Activated CD4-positive, alpha-beta memory T cell treated with anti-CD3 and anti-CD28 coated beads for 36 hours (primary cell): Measurements from ENCODE around the gene SAMM50. TPM values are rescaled to one million over a fixed set of nuclear protein-coding genes. Genes with fewer than 3 reads are reported as not detected.
A peak's percentile ranks its signal among the peaks of the same experiment; 100 is the strongest.

Experiments used
- CTCF ChIA-PET: fragments of 350-600 bp; sonication (Branson Sonifier 250); formaldehyde crosslinking; loops from one replicate; lab custom pipeline; 2021; ENCODE audit warnings: antibody characterized with exemption, inconsistent platforms; lab: Charles Lee
- POLR2A ChIA-PET: fragments of 350-600 bp; sonication (Branson Sonifier 250); formaldehyde crosslinking; loops from one replicate; lab custom pipeline; 2021; ENCODE audit warnings: antibody characterized with exemption; lab: Charles Lee
- DNase-seq: peaks from one replicate; pipeline ENCODE4 v3.0.0-alpha.2; 2020
- H3K27ac Mint-ChIP-seq: one replicate; pipeline ENCODE4 v1.8.0; 2021; ENCODE audit warnings: mixed read lengths
- H3K27me3 Mint-ChIP-seq: one replicate; pipeline ENCODE4 v1.8.0; 2021; ENCODE audit warnings: mixed read lengths
- H3K36me3 Mint-ChIP-seq: one replicate; pipeline ENCODE4 v1.8.0; 2021; ENCODE audit warnings: mixed read lengths
- H3K4me1 Mint-ChIP-seq: one replicate; pipeline ENCODE4 v1.8.0; 2021; ENCODE audit warnings: low read depth, mixed read lengths
- H3K4me3 Mint-ChIP-seq: one replicate; pipeline ENCODE4 v1.8.0; 2021; ENCODE audit warnings: mild to moderate bottlenecking, mixed read lengths
- H3K9me3 Mint-ChIP-seq: one replicate; pipeline ENCODE4 v1.8.0; 2021; ENCODE audit warnings: mixed read lengths
- intact Hi-C: fragments of 100-400 bp; cut with micrococcal nuclease; formaldehyde crosslinking; loops from one replicate; pipeline ENCODE4 v1.15.1; 2023
- total RNA-seq, 2 experiments: library from RNA; stranded (reverse); gene quantifications; one replicate each; pipeline ENCODE4 v1.2.3, GENCODE V29; 2021

Gene SAMM50
- total RNA-seq, 2 experiments from 2014 or later: 41.9 to 42.9 TPM

DNA sequence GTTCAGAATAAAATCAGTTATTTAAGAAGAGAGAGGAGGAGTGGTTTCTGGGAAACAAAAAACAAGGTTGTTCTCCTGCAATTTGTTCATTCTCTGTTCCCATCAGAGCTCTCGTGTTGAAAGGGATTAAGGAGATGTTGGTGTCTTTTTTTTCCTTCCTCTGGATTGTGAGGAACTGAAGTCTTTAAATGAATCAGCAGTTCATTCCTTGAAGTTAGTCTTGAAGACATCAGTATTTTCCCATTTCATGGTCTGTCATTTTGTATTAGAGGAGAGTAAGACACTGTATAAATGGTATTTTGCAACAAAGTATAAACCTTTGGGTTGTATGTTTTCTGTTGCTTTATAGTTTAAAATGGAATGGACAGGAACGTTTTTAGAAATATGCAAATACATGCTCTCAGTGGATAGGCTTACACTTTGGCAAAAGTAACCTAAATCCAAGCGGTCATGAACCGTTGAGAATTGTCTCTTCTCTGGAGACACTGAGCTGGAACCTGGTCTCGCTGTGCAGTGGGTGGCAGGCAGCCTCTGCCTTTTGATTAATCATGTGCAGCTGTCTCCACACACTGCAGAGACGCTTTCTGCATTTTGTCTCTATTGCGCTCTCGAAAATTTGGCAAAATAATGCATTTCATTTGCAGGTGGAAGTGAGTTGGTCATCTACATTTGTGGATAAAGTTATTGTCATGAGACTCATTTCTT is 33.0 kb downstream of the SAMM50 start:
- H3K4me3 Mint-ChIP-seq: no peak overlapping the region
- no peaks in the 10 kb centered on the region for H3K4me1 Mint-ChIP-seq
- no peak for DNase-seq
- no peaks in the 10 kb centered on the region for H3K27me3 Mint-ChIP-seq
- intact Hi-C loops: no loop called here
- ChIA-PET CTCF (interaction anchor here (1.0 to 1.4 kb wide), 3 partner anchors 34 to 98 kb away, joined by 3 to 4 read pairs (median 3); no protein-coding TSS in a partner anchor), POLR2A (no interaction called here)
- H3K36me3 Mint-ChIP-seq: peaks cover 43% of the 10 kb centered on the region
- no peaks in the 10 kb centered on the region for H3K9me3 Mint-ChIP-seq
- H3K27ac Mint-ChIP-seq: no peak overlapping the region

DNA sequence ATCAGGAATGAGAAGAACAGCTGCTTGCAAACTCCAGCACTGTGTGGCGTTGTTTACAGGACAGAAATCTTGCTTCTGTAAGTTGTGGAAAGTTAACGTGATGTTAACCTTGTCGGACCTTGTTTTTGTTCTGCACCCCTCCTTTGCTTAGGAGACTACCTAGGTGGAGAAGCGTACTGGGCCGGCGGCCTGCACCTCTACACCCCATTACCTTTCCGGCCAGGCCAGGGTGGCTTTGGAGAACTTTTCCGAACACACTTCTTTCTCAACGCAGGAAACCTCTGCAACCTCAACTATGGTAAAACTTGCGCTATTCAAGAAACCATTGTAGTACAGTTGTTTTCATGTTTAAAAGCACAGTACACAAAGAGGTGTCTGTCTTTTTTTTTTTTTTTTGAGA is 33.7 kb downstream of the SAMM50 start:
- POLR2A ChIA-PET: no interaction called here
- H3K36me3 Mint-ChIP-seq: peaks cover 39% of the 10 kb centered on the region

DNA sequence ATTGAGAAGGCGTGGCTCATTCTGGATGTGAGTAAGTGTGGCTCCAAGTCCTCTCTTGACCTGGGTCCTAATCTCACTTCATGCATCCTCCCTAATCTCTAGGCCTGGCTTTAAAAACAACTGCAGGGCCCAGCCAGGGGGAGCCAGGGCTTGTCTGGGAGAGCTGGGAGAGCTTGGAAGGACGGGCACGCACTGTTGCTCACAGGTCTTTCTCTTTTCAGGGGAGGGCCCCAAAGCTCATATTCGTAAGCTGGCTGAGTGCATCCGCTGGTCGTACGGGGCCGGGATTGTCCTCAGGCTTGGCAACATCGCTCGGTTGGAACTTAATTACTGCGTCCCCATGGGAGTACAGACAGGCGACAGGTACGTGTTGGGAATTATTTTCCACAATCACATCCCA is 34.8 kb downstream of the SAMM50 start:
- POLR2A ChIA-PET: no interaction called here
- Mint-ChIP-seq H3K4me1 (peaks cover 7% of the 10 kb centered on the region), H3K27me3 (no peaks in the 10 kb centered on the region), H3K9me3 (no peaks in the 10 kb centered on the region), H3K4me3 (no peak overlapping the region), H3K27ac (no peak overlapping the region), H3K36me3 (peaks cover 41% of the 10 kb centered on the region)
- no peak for DNase-seq
- CTCF ChIA-PET: interaction anchor here (1.7 to 2.0 kb wide), 2 partner anchors 96 to 635 kb away, joined by 5 to 6 read pairs; no protein-coding TSS in a partner anchor
- intact Hi-C loops: loop anchor here (5.0 kb wide), 1 partner anchor 192 kb away; the partner anchor contains the start of gene PARVG

More for the DNA sequence above, 33.7 kb downstream of the SAMM50 start:
- H3K27me3 Mint-ChIP-seq: no peaks in the 10 kb centered on the region
- H3K4me3 Mint-ChIP-seq: no peak overlapping the region
- no peak for DNase-seq
- CTCF ChIA-PET: no interaction called here
- no peaks in the 10 kb centered on the region for H3K9me3 Mint-ChIP-seq
- intact Hi-C loops: no loop called here
- no peaks in the 10 kb centered on the region for H3K4me1 Mint-ChIP-seq
- H3K27ac Mint-ChIP-seq: no peak overlapping the region

DNA sequence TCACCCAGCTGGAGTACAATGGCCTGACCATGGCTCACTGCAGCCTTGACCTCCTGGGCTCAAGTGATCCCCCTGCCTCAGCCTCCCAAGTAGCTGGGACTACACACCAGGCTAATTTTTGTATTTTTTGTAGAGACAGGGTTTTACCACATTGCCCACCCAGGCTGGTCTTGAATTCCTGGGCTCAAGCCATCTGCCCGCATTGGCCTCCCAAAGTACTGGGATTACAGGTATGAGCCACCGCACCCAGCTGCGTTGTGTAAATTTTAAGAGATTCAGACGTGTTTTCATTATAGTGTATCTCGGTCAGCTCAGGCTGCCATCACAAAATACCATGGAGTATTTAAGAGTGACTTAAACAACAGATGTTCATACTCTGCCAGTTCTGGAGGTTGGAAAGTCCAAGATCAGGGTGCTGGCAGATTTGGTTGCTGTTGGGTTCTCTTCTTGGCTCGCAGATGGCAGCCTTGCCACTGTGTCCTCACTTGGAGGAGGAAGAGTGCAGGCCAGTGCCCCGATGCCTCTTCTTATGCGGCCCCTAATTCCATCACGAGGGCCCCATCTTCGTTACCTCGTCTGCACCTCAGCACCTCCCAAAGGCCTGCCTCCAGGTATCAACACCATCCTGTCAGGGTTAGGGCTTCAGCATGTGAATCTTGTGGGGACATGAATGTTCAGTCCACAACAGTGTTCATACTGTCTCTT is 36.2 kb downstream of the SAMM50 start:
- no peaks in the 10 kb centered on the region for H3K27me3 Mint-ChIP-seq
- H3K9me3 Mint-ChIP-seq: no peaks in the 10 kb centered on the region
- H3K27ac Mint-ChIP-seq: no peak overlapping the region
- no peak for DNase-seq
- ChIA-PET POLR2A (no interaction called here), CTCF (interaction anchor here (1.2 to 2.9 kb wide), 4 partner anchors 36 to 634 kb away, joined by 3 to 85 read pairs (median 10); partner anchors contain the start of gene SAMM50)
- peaks cover 18% of the 10 kb centered on the region for H3K4me1 Mint-ChIP-seq
- intact Hi-C loops: loop anchor here (5.0 kb wide), 1 partner anchor 191 kb away; the partner anchor contains the start of gene PARVG
- H3K4me3 Mint-ChIP-seq: no peak overlapping the region
- H3K36me3 Mint-ChIP-seq: peaks cover 40% of the 10 kb centered on the region

DNA sequence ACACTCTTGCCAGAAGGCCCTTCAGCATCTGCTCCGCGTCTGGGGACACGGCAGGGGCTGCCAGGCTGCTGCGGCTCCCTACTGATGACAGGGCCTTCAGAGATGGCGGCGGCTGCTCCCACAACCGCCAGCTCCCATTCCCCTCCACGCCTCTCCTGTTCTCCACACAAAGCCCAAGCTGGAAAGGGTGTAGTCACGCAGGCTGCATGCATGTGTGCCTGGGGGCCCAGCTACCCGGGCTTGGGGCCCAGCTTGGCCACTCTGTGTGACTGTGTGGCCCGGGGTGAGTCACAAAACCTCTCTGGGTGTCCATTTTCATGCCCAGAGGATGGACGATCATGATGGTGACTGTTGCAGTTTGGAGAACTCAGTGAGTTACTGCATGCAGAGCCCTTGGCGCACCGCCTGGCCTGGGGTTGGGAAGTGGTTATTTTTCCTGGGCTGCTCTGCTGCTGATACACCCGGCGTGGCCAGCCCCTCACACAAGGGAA is 37.1 kb downstream of the SAMM50 start:
- ChIA-PET CTCF (interaction anchor here (1.0 to 5.1 kb wide), 21 partner anchors 9 to 692 kb away, joined by 3 to 182 read pairs (median 8); partner anchors contain the start of genes PARVB, PARVG and SAMM50), POLR2A (interaction anchor here (0.8 kb wide), 1 partner anchor 9 kb away, joined by 3 read pairs; no protein-coding TSS in a partner anchor)
- intact Hi-C loops: loop anchor here (5.0 kb wide), 1 partner anchor 190 kb away; the partner anchor contains the start of gene PARVG
- H3K27me3 Mint-ChIP-seq: no peaks in the 10 kb centered on the region
- H3K36me3 Mint-ChIP-seq: peaks cover 33% of the 10 kb centered on the region
- H3K27ac Mint-ChIP-seq: no peak overlapping the region
- peaks cover 21% of the 10 kb centered on the region for H3K4me1 Mint-ChIP-seq
- no peak overlapping the region for H3K4me3 Mint-ChIP-seq
- no peaks in the 10 kb centered on the region for H3K9me3 Mint-ChIP-seq
- DNase-seq: no peak

DNA sequence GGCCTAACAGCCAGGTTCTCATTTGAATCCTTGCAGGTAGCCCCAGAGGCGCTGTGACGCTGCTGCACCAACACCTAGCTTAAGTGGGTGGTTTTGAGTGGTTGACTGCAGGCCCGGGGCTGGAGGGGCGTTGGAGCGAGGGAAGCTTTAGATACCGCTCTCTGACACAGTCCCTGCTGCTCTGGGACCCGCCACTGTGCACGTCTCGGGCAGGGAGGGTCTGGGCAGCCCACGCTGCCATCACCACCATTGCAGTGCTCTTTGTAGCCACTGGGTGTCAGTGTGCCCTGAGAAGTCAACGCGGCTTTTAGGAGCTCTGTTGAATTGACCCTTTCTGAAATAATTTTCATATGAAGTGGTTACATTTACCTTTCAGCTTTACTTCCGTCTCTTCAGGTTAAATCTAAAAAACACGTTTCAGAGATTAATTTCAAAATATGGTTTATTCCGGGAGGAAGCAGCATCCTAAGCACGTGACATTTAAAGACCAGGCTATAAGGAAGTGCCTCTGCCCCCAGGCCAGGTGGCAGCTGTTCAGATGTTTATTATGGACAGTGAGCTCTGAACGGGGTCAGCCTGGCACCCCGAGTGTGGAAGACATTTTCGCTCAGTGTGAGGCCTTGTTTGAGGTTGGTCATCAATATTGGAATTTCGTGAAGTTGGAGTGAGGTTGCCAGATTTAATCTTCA is 38.0 kb downstream of the SAMM50 start:
- ChIA-PET CTCF (interaction anchor here (0.6 to 5.1 kb wide), 49 partner anchors 9 to 806 kb away, joined by 3 to 182 read pairs (median 4); partner anchors contain the start of genes PARVB, PARVG and SAMM50), POLR2A (interaction anchor here (0.5 to 1.1 kb wide), 3 partner anchors 10 to 665 kb away, joined by 3 to 4 read pairs (median 3); no protein-coding TSS in a partner anchor)
- intact Hi-C loops: loop anchor here (1.0 to 5.0 kb wide), 3 partner anchors 92 to 633 kb away; partner anchors contain the start of gene PARVG
- H3K9me3 Mint-ChIP-seq: no peaks in the 10 kb centered on the region
- no peaks in the 10 kb centered on the region for H3K27me3 Mint-ChIP-seq
- peaks cover 21% of the 10 kb centered on the region for H3K4me1 Mint-ChIP-seq
- no peak overlapping the region for H3K4me3 Mint-ChIP-seq
- H3K27ac Mint-ChIP-seq: no peak overlapping the region
- peak; percentile 70 for DNase-seq
- peaks cover 32% of the 10 kb centered on the region for H3K36me3 Mint-ChIP-seq

DNA sequence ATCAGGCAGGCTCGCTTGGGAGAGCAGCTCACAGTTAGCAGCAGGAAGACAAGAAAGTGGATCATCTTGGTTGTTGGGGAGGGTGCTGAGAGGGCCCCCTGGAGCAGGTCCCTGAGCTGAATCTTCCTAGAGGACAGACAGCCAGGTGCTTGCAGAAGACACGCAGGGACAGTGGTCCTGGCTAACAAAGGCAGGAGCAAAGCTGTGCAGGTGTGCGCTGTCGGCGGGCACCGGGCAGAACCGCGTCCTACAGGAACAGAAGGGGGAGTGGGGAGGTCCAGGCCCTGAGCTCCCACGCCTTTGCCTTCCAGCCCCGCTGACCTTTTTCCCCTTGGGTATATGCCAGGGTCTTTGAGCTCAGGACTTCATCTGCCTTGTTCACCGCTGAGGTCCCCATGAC is 38.8 kb downstream of the SAMM50 start:
- no peak overlapping the region for H3K4me3 Mint-ChIP-seq
- no peaks in the 10 kb centered on the region for H3K27me3 Mint-ChIP-seq
- peaks cover 32% of the 10 kb centered on the region for H3K36me3 Mint-ChIP-seq
- no peaks in the 10 kb centered on the region for H3K9me3 Mint-ChIP-seq
- H3K27ac Mint-ChIP-seq: no peak overlapping the region
- intact Hi-C loops: loop anchor here (5.0 kb wide), 1 partner anchor 188 kb away; the partner anchor contains the start of gene PARVG
- CTCF ChIA-PET: interaction anchor here (0.7 to 5.1 kb wide), 22 partner anchors 10 to 806 kb away, joined by 3 to 182 read pairs (median 7); partner anchors contain the start of genes PARVB and SAMM50
- no peak for DNase-seq
- POLR2A ChIA-PET: interaction anchor here (1.1 kb wide), 1 partner anchor 33 kb away, joined by 3 read pairs; no protein-coding TSS in a partner anchor
- H3K4me1 Mint-ChIP-seq: peaks cover 21% of the 10 kb centered on the region

DNA sequence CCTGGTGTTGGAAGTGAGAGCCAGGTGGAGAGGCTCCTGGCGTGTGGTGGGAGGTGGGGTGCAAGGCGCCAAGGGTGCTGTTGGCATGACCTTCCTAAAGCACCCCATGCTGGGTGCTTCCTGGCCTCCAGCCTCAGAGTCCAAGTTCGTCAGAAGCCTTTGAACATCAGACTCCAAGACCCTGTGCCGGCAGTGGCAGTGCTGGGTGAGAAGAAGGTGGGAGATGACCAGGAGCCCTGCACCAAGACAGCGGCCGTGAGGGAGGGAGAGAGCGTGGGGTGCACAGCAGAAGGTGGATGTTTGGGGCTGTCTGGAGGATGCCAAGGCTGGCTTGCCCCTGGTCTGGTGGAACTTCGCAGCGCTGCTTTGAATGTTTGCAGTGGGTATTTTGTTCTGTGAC is 39.2 kb downstream of the SAMM50 start:
- intact Hi-C loops: loop anchor here (5.0 kb wide), 1 partner anchor 188 kb away; the partner anchor contains the start of gene PARVG
- Mint-ChIP-seq H3K36me3 (peaks cover 34% of the 10 kb centered on the region), H3K27ac (no peak overlapping the region)

DNA sequence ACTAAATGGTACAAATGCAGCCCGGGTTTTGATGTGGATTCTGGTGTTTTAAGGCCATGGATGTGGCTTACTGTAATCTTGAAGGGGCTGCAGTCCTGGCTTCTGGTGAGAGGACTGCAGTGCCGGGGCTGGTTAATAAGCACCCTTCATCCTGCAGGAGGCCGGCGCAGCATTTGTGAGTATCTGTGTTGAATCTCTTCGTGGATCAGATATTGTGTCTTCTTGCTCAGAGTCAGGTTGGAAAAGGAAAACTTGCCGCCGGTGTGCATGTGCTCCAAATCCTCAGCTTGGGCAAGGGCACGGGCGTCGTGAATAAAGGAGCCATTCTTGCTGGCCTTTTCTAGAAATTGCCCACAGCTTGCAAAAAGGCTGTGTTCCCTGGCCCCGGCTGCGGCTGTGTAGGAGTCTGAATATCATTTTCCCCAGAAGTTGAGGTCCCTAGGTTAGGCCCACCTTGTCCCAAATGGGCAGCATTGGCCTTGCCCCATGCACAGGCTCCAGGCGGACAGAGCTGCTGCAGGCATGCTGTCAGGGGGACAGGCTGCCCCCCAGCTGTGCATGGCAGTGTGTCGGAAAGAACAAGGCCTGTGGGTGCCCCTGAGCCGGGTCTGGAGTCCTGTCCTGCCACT is 39.9 kb downstream of the SAMM50 start:
- ChIA-PET CTCF (interaction anchor here (0.9 to 5.1 kb wide), 3 partner anchors 11 to 630 kb away, joined by 3 to 182 read pairs (median 3); no protein-coding TSS in a partner anchor), POLR2A (interaction anchor here (1.1 kb wide), 1 partner anchor 28 kb away, joined by 3 read pairs; no protein-coding TSS in a partner anchor)
- no peaks in the 10 kb centered on the region for H3K27me3 Mint-ChIP-seq
- H3K4me1 Mint-ChIP-seq: peaks cover 21% of the 10 kb centered on the region
- intact Hi-C loops: no loop called here
- peaks cover 27% of the 10 kb centered on the region for H3K36me3 Mint-ChIP-seq
- peak overlapping the region; percentile 91 for H3K27ac Mint-ChIP-seq
- DNase-seq: no peak
- H3K9me3 Mint-ChIP-seq: no peaks in the 10 kb centered on the region
- peak overlapping the region; percentile 89 for H3K4me3 Mint-ChIP-seq

More for the DNA sequence above, 39.2 kb downstream of the SAMM50 start:
- ChIA-PET POLR2A (no interaction called here), CTCF (interaction anchor here (1.1 to 5.1 kb wide), 8 partner anchors 11 to 630 kb away, joined by 3 to 182 read pairs (median 15); partner anchors contain the start of gene SAMM50)
- Mint-ChIP-seq H3K9me3 (no peaks in the 10 kb centered on the region), H3K4me3 (no peak overlapping the region), H3K27me3 (no peaks in the 10 kb centered on the region), H3K4me1 (peaks cover 21% of the 10 kb centered on the region)
- no peak for DNase-seq

DNA sequence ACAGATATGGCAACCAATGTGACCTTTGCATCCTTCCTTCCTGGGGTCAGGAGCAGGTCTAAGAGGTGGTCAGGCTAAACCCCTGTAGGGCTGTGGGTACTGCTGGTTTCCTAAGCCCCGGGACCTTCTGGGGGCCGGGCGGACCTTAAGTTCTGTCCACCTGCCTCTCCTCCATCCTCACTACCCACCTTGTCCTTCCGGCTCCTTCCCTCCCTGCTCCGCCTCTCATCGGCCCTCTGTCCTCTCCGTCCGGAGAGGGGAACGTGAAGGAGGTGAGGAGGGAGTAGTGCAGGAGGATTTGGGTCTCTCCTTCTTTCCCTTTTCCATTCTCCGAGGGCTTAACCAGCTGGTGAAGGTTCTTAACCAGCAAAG is 40.5 kb downstream of the SAMM50 start:
- H3K9me3 Mint-ChIP-seq: no peaks in the 10 kb centered on the region
- ChIA-PET POLR2A (interaction anchor here (1.1 kb wide), 1 partner anchor 28 kb away, joined by 3 read pairs; no protein-coding TSS in a partner anchor), CTCF (interaction anchor here (0.9 to 5.1 kb wide), 4 partner anchors 89 to 631 kb away, joined by 3 to 182 read pairs (median 4); no protein-coding TSS in a partner anchor)
- H3K27me3 Mint-ChIP-seq: no peaks in the 10 kb centered on the region
- DNase-seq: no peak
- peak overlapping the region; percentile 91 for H3K27ac Mint-ChIP-seq
- peaks cover 21% of the 10 kb centered on the region for H3K4me1 Mint-ChIP-seq
- H3K36me3 Mint-ChIP-seq: peaks cover 27% of the 10 kb centered on the region
- peak overlapping the region; percentile 89 for H3K4me3 Mint-ChIP-seq
- intact Hi-C loops: loop anchor here (2.0 kb wide), 1 partner anchor 31 kb away; no protein-coding TSS in a partner anchor
